ENCODE data around the gene PKDCC. TPM values are rescaled to one million over a fixed set of nuclear protein-coding genes. Genes with fewer than 3 reads are reported as not detected.

PKDCC gene
- total and polyA plus RNA-seq, 2 of the 13 experiments (the other 11 are each of a cell fraction or from before 2014, with no cell fraction given) = 52.6 to 58.8 TPM

DNA sequence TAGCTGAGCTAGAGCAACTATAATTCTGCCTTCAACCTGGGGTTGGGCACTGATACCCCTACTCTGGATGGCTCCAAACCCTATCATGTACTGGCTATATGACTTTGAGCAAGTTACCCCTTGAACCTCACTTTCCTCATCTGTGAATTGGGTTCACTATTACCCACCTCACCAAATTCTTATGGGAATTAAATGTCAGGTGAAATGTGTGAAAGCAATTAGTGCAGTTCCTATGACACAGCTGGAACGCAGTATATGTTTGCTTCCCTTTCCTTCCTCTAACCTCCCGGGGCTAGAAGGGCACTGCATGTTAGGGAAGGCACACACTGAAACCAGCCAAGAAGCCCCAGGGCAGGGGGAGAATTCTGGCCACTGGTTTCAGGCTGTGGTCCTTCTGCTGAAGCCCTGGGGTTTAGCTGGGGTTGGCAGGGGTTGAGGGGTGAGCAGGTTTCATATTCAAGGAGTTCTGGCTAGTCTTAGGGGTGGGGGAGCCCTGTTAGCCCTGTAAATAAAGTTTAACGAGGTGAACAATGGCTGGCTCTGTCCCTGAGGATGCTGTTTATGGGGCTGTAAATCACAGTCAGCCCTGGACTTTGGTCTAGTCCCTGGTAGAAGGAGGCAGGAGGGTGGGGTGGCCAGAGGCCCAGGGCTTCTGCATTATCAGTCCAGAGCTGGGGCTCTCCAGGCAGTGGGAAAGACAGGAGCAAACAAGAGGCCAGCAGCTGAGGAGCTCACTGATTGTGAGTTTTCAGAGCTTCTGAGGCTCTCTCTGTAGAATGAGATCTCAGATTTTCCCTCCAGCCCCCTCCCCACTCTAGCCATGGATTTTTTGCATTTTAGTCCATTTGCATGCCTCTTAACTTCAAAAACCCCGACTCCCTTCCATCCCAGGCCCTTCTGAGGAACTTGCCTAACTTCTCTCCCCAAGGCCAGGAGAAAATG is 8.0 kb downstream of the PKDCC start (continued):
- TF ChIP-seq ZNF737 (CRISPR knock-in tag; IDR thresholded peaks at IDR 0.05; ENCODE audit: borderline replicate concordance) (no peak), EHMT2 (IDR thresholded peaks at IDR 0.05; ENCODE audit: borderline replicate concordance, low read depth, low read length) (0 out of 2 replicates have a peak, but pooled peaks have one; percentile 50), HIVEP1 (CRISPR knock-in tag; IDR thresholded peaks at IDR 0.05) (no peak), ZNF253 (CRISPR knock-in tag; IDR thresholded peaks at IDR 0.05; ENCODE audit: borderline replicate concordance) (no peak), ZNF20 (CRISPR knock-in tag; IDR thresholded peaks at IDR 0.05) (no peak), HNRNPLL (IDR thresholded peaks at IDR 0.05; ENCODE audit: low read depth, low read length, poor library complexity, severe bottlenecking) (no peak), ATM (IDR thresholded peaks at IDR 0.05; ENCODE audit: borderline replicate concordance) (no peak), KLF12 (CRISPR knock-in tag; IDR thresholded peaks at IDR 0.05; ENCODE audit: borderline replicate concordance) (peak; percentile 77; the same call in 1 of the 2 replicates), ZNF75D (CRISPR knock-in tag; IDR thresholded peaks at IDR 0.05; ENCODE audit: borderline replicate concordance) (no peak), DR1 (CRISPR knock-in tag; IDR thresholded peaks at IDR 0.05) (no peak), SP1 (IDR thresholded peaks at IDR 0.05) (no peak), SP1 (CRISPR knock-in tag; IDR thresholded peaks at IDR 0.05) (no peak), ZNF333 (CRISPR knock-in tag; IDR thresholded peaks at IDR 0.05; ENCODE audit: borderline replicate concordance) (no peak)
- TF ChIP-seq, protein P1, sequence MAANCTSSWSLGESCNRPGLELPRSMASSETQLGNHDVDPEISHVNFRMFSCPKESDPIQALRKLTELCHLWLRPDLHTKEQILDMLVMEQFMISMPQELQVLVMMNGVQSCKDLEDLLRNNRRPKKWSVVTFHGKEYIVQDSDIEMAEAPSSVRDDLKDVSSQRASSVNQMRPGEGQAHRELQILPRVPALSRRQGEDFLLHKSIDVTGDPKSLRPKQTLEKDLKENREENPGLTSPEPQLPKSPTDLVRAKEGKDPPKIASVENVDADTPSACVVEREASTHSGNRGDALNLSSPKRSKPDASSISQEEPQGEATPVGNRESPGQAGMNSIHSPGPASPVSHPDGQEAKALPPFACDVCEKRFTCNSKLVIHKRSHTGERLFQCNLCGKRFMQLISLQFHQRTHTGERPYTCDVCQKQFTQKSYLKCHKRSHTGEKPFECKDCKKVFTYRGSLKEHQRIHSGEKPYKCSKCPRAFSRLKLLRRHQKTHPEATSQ (CRISPR knock-in tag; IDR thresholded peaks at IDR 0.05; ENCODE audit: borderline replicate concordance) = no peak
- TF ChIP-seq, protein P2, sequence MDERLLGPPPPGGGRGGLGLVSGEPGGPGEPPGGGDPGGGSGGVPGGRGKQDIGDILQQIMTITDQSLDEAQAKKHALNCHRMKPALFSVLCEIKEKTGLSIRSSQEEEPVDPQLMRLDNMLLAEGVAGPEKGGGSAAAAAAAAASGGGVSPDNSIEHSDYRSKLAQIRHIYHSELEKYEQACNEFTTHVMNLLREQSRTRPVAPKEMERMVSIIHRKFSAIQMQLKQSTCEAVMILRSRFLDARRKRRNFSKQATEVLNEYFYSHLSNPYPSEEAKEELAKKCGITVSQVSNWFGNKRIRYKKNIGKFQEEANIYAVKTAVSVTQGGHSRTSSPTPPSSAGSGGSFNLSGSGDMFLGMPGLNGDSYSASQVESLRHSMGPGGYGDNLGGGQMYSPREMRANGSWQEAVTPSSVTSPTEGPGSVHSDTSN (CRISPR knock-in tag; IDR thresholded peaks at IDR 0.05) = peak; percentile 79
- TF ChIP-seq, protein P3, sequence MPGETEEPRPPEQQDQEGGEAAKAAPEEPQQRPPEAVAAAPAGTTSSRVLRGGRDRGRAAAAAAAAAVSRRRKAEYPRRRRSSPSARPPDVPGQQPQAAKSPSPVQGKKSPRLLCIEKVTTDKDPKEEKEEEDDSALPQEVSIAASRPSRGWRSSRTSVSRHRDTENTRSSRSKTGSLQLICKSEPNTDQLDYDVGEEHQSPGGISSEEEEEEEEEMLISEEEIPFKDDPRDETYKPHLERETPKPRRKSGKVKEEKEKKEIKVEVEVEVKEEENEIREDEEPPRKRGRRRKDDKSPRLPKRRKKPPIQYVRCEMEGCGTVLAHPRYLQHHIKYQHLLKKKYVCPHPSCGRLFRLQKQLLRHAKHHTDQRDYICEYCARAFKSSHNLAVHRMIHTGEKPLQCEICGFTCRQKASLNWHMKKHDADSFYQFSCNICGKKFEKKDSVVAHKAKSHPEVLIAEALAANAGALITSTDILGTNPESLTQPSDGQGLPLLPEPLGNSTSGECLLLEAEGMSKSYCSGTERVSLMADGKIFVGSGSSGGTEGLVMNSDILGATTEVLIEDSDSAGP (CRISPR knock-in tag; IDR thresholded peaks at IDR 0.05; ENCODE audit: borderline replicate concordance) = no peak; the same call in 1 of the 2 replicates
- TF ChIP-seq, protein P4, sequence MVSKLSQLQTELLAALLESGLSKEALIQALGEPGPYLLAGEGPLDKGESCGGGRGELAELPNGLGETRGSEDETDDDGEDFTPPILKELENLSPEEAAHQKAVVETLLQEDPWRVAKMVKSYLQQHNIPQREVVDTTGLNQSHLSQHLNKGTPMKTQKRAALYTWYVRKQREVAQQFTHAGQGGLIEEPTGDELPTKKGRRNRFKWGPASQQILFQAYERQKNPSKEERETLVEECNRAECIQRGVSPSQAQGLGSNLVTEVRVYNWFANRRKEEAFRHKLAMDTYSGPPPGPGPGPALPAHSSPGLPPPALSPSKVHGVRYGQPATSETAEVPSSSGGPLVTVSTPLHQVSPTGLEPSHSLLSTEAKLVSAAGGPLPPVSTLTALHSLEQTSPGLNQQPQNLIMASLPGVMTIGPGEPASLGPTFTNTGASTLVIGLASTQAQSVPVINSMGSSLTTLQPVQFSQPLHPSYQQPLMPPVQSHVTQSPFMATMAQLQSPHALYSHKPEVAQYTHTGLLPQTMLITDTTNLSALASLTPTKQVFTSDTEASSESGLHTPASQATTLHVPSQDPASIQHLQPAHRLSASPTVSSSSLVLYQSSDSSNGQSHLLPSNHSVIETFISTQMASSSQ (IDR thresholded peaks at IDR 0.05; ENCODE audit: low read depth) = peak; percentile 73
- TF ChIP-seq, protein P4 (CRISPR knock-in tag; IDR thresholded peaks at IDR 0.05; ENCODE audit: borderline replicate concordance) = peak; percentile 94

Measured in HepG2 (cell line).